ENCODE data around the gene PPM1H. TPM values are rescaled to one million over a fixed set of nuclear protein-coding genes. Genes with fewer than 3 reads are reported as not detected.

Gene PPM1H
- total RNA-seq, 1 donor from 2014 or later = 0.79 TPM

- FAIRE-seq = no peak
- no peaks in the 10 kb centered on the region for H3K27me3 ChIP-seq (ENCODE audit: control insufficient read depth, insufficient read depth, low read length)
Measured at GRCh38 chr12:62713723-62714122, 221.2 kb downstream of the PPM1H start.

GRCh38 chr12:62712681-62713573, 222.0 kb downstream of the PPM1H start:
- no peak for DNase-seq (ENCODE audit: low read depth)
- H3K27me3 ChIP-seq (ENCODE audit: control insufficient read depth, insufficient read depth, low read length) = no peaks in the 10 kb centered on the region
- no peaks in the 10 kb centered on the region for H3K36me3 ChIP-seq (ENCODE audit: control insufficient read depth, insufficient read depth, low read length)
- no peak overlapping the region for H3K4me3 ChIP-seq (ENCODE audit: low read depth, low read length)
- TF ChIP-seq CTCF (IDR thresholded peaks at IDR 0.05; ENCODE audit: insufficient read depth, low read length, severe bottlenecking) = no peak
- FAIRE-seq = no peak

More at GRCh38 chr12:62713723-62714122, 221.2 kb downstream of the PPM1H start:
- Histone ChIP-seq H3K4me3 (ENCODE audit: low read depth, low read length) (no peak overlapping the region), H3K36me3 (ENCODE audit: control insufficient read depth, insufficient read depth, low read length) (no peaks in the 10 kb centered on the region)
- TF ChIP-seq CTCF (IDR thresholded peaks at IDR 0.05; ENCODE audit: insufficient read depth, low read length, severe bottlenecking) = no peak
- no peak for DNase-seq (ENCODE audit: low read depth)

- Histone ChIP-seq H3K27me3 (ENCODE audit: control insufficient read depth, insufficient read depth, low read length) (no peaks in the 10 kb centered on the region), H3K36me3 (ENCODE audit: control insufficient read depth, insufficient read depth, low read length) (no peaks in the 10 kb centered on the region), H3K4me3 (ENCODE audit: low read depth, low read length) (no peak overlapping the region)
- no peak for TF ChIP-seq CTCF (IDR thresholded peaks at IDR 0.05; ENCODE audit: insufficient read depth, low read length, severe bottlenecking)
- FAIRE-seq (no peak), DNase-seq (ENCODE audit: low read depth) (no peak)
Measured at GRCh38 chr12:62711631-62712241, 223.2 kb downstream of the PPM1H start.

- no peak for TF ChIP-seq CTCF (IDR thresholded peaks at IDR 0.05; ENCODE audit: insufficient read depth, low read length, severe bottlenecking)
- H3K36me3 ChIP-seq (ENCODE audit: control insufficient read depth, insufficient read depth, low read length) = no peaks in the 10 kb centered on the region
- H3K27me3 ChIP-seq (ENCODE audit: control insufficient read depth, insufficient read depth, low read length) = no peaks in the 10 kb centered on the region
- FAIRE-seq (no peak), DNase-seq (ENCODE audit: low read depth) (no peak)
- H3K4me3 ChIP-seq (ENCODE audit: low read depth, low read length) = no peak overlapping the region
Measured at GRCh38 chr12:62709311-62709710, 225.6 kb downstream of the PPM1H start.

GRCh38 chr12:62707939-62708338, 227.0 kb downstream of the PPM1H start:
- TF ChIP-seq CTCF (IDR thresholded peaks at IDR 0.05; ENCODE audit: insufficient read depth, low read length, severe bottlenecking) = no peak
- Histone ChIP-seq H3K4me3 (ENCODE audit: low read depth, low read length) (no peak overlapping the region), H3K27me3 (ENCODE audit: control insufficient read depth, insufficient read depth, low read length) (no peaks in the 10 kb centered on the region), H3K36me3 (ENCODE audit: control insufficient read depth, insufficient read depth, low read length) (no peaks in the 10 kb centered on the region)
- DNase-seq (ENCODE audit: low read depth) (no peak), FAIRE-seq (no peak)
